Keratinocyte (primary cell): Measurements from ENCODE around the gene INO80. TPM values are rescaled to one million over a fixed set of nuclear protein-coding genes. Genes with fewer than 3 reads are reported as not detected.

Experiments
- DNase-seq: peaks from one replicate; pipeline ENCODE4 v3.0.0-alpha.2; 2011; ENCODE audit warnings: low read depth, missing footprints, low spot score
- FAIRE-seq: peaks from 2 replicates; lab custom pipeline; 2011; peaks lifted over from hg19 to GRCh38; lab: Jason Lieb, UNC
- H2AFZ ChIP-seq: 2 replicates; pipeline ENCODE4 v1.6.0; 2012; ENCODE audit warnings: low read length, control low read depth, inconsistent platforms; ENCODE audit not compliant: control insufficient read depth
- H3K27ac ChIP-seq: 2 replicates; pipeline ENCODE4 v1.5.1; 2011; ENCODE audit warnings: low read length; ENCODE audit not compliant: control insufficient read depth, insufficient read depth
- H3K27me3 ChIP-seq: 3 replicates; pipeline ENCODE4 v1.6.0; 2011; ENCODE audit warnings: low read length; ENCODE audit not compliant: control insufficient read depth, insufficient read depth; ENCODE audit errors: extremely low read depth
- H3K36me3 ChIP-seq, 2 experiments: 2 replicates in 1 of 2; 3 replicates in 1 of 2; pipeline ENCODE4 v1.5.1; 2011; ENCODE audit warnings: low read length in 2 of 2, mild to moderate bottlenecking in 1 of 2; ENCODE audit not compliant: control insufficient read depth in 2 of 2, insufficient read depth in 2 of 2; ENCODE audit errors: extremely low read depth in 1 of 2
- H3K4me1 ChIP-seq: 3 replicates; pipeline ENCODE4 v1.5.1; 2011; ENCODE audit warnings: low read length; ENCODE audit not compliant: control insufficient read depth, insufficient read depth; ENCODE audit errors: extremely low read depth
- H3K4me2 ChIP-seq: 3 replicates; pipeline ENCODE4 v1.6.0; 2011; ENCODE audit warnings: low read depth, low read length; ENCODE audit not compliant: control insufficient read depth, insufficient read depth; ENCODE audit errors: extremely low read depth
- H3K4me3 ChIP-seq, 3 experiments: fragments of 200-600 bp in 1 of 3; sonication (generic) in 1 of 3; 2 replicates in 2 of 3; 3 replicates in 1 of 3; pipeline ENCODE4 v1.5.1; 2011 to 2016; ENCODE audit warnings: low read length in 3 of 3, mild to moderate bottlenecking in 3 of 3, control low read depth in 2 of 3, inconsistent platforms in 1 of 3, low read depth in 1 of 3, mixed read lengths in 1 of 3, mixed run types in 1 of 3, moderate library complexity in 1 of 3; ENCODE audit not compliant: control insufficient read depth in 2 of 3, insufficient read depth in 2 of 3; ENCODE audit errors: extremely low read depth in 1 of 3
- H3K79me2 ChIP-seq: 2 replicates; pipeline ENCODE4 v1.6.0; 2012; ENCODE audit warnings: low read length; ENCODE audit not compliant: control insufficient read depth, insufficient read depth
- H3K9ac ChIP-seq: 3 replicates; pipeline ENCODE4 v1.6.0; 2011; ENCODE audit warnings: low read length; ENCODE audit not compliant: control insufficient read depth, insufficient read depth; ENCODE audit errors: extremely low read depth
- H3K9me1 ChIP-seq: 3 replicates; pipeline ENCODE4 v1.6.0; 2011; ENCODE audit warnings: low read length; ENCODE audit not compliant: control insufficient read depth, insufficient read depth; ENCODE audit errors: extremely low read depth
- H3K9me3 ChIP-seq: 2 replicates; pipeline ENCODE4 v1.5.1; 2012; ENCODE audit warnings: low read depth, low read length; ENCODE audit not compliant: control insufficient read depth
- H4K20me1 ChIP-seq: 3 replicates; pipeline ENCODE4 v1.6.0; 2011; ENCODE audit warnings: low read length; ENCODE audit not compliant: control insufficient read depth, insufficient read depth; ENCODE audit errors: extremely low read depth
- EZH2 ChIP-seq: IDR thresholded peaks from one replicate; pipeline ENCODE4 v1.6.1; 2012; ENCODE audit warnings: inconsistent platforms, mild to moderate bottlenecking, low read length, moderate library complexity
- dilution Hi-C: fragments of 300-500 bp; cut with MboI; formaldehyde crosslinking; loops from one replicate; pipeline ENCODE4 v1.7.0; 2020; ENCODE audit warnings: low sequenced_read_pairs; ENCODE audit not compliant: extremely low pct_ligation_motif_present
- polyA plus RNA-seq, 5 experiments: library from polyadenylated mRNA; depleted of rRNA in 3 of 5; stranded (reverse) in 3 of 5; stranded (forward) in 1 of 5; unstranded in 1 of 5; fragments of >200 nt; gene quantifications; 1 replicate in 1 of 5; 2 replicates in 3 of 5; 3 replicates in 1 of 5; pipeline versions ENCODE4 v1.2.1 to v1.2.3, GENCODE V29; 2011 to 2012; ENCODE audit warnings: missing spikeins in 2 of 5, low read depth in 1 of 5, low replicate concordance in 1 of 5
- TF ChIP-seq, protein P1 (sequence below), 3 experiments: IDR thresholded peaks in 1 of 3; conservative IDR thresholded peaks in 1 of 3; optimal IDR thresholded peaks in 1 of 3; 2 replicates in 2 of 3; 3 replicates in 1 of 3; pipeline versions ENCODE3 to v1.5.1; 2011; ENCODE audit warnings: low read length in 3 of 3, mild to moderate bottlenecking in 3 of 3, moderate library complexity in 2 of 3, control low read depth in 1 of 3, inconsistent platforms in 1 of 3; ENCODE audit not compliant: insufficient read depth in 2 of 3; ENCODE audit errors: extremely low read depth in 1 of 3

Gene INO80
- polyA plus RNA-seq, 1 donor (not counting 4 experiments of a cell fraction or from before 2014, with no cell fraction given), result 10.3 TPM

- TF ChIP-seq EZH2, result no peak
- TF ChIP-seq, protein P1, sequence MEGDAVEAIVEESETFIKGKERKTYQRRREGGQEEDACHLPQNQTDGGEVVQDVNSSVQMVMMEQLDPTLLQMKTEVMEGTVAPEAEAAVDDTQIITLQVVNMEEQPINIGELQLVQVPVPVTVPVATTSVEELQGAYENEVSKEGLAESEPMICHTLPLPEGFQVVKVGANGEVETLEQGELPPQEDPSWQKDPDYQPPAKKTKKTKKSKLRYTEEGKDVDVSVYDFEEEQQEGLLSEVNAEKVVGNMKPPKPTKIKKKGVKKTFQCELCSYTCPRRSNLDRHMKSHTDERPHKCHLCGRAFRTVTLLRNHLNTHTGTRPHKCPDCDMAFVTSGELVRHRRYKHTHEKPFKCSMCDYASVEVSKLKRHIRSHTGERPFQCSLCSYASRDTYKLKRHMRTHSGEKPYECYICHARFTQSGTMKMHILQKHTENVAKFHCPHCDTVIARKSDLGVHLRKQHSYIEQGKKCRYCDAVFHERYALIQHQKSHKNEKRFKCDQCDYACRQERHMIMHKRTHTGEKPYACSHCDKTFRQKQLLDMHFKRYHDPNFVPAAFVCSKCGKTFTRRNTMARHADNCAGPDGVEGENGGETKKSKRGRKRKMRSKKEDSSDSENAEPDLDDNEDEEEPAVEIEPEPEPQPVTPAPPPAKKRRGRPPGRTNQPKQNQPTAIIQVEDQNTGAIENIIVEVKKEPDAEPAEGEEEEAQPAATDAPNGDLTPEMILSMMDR (optimal IDR thresholded peaks at IDR 0.05 in 1 of 3, IDR thresholded peaks at IDR 0.05 in 1 of 3, conservative IDR thresholded peaks at IDR 0.05 in 1 of 3; ENCODE audit: extremely low read depth in 1 of 3, insufficient read depth in 2 of 3, low read length in 3 of 3), result no peak
- H3K9me3 ChIP-seq, result no peaks in the 10 kb centered on the region
- H3K9ac ChIP-seq, result no peak overlapping the region
- H3K36me3 ChIP-seq, result peaks cover 4 to 15% of the 10 kb centered on the region in 2 experiments
- no peak overlapping the region for H3K4me2 ChIP-seq
- peaks cover 3% of the 10 kb centered on the region for H4K20me1 ChIP-seq
- no peak overlapping the region for H3K4me3 ChIP-seq
- H2AFZ ChIP-seq, result no peak overlapping the region
- no peaks in the 10 kb centered on the region for H3K9me1 ChIP-seq
- H3K4me1 ChIP-seq, result peaks cover 13% of the 10 kb centered on the region
- H3K79me2 ChIP-seq, result no peaks in the 10 kb centered on the region
- dilution Hi-C loops, result no loop called here
- DNase-seq (no peak), FAIRE-seq (no peak)
- no peaks in the 10 kb centered on the region for H3K27me3 ChIP-seq
- no peak overlapping the region for H3K27ac ChIP-seq
Observed at GRCh38 chr15:40958146-40958545, 157.9 kb downstream of the INO80 start.

DNA sequence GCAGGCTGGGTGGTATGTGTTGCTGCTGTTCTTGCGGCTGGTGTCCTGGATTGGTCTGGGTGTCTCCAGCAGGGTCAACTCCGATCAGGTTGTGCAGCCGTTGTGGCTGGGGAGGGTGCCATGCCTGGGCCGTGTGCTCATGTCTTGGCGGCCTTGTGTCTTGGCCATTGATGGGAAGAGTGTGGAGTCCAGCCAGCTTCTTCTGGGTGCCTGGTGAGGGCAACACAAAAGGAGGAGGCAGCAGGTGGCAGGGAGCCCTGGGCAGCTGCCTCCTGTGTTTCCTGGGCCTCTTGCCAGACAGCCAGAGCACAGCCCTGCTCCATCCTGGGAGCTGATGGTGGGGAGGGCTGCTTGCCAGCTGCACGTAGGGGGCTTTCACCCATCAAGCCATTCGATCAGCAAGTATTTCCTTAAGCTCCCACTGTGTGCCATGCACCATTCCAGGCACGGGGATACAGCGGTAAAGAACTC, 158.5 kb downstream of the INO80 start:
- Histone ChIP-seq H3K9ac (no peak overlapping the region), H3K79me2 (no peaks in the 10 kb centered on the region), H3K27ac (no peak overlapping the region), H3K4me1 (peaks cover 13% of the 10 kb centered on the region), H3K4me3 (no peak overlapping the region), H3K9me3 (no peaks in the 10 kb centered on the region), H3K27me3 (no peaks in the 10 kb centered on the region), H2AFZ (no peak overlapping the region), H3K36me3 (peaks cover 4 to 15% of the 10 kb centered on the region in 2 experiments), H4K20me1 (peaks cover 3% of the 10 kb centered on the region), H3K4me2 (no peak overlapping the region), H3K9me1 (no peaks in the 10 kb centered on the region)
- FAIRE-seq (no peak), DNase-seq (no peak)
- dilution Hi-C loops, result no loop called here
- no peak for TF ChIP-seq EZH2
- TF ChIP-seq, protein P1 (optimal IDR thresholded peaks at IDR 0.05 in 1 of 3, IDR thresholded peaks at IDR 0.05 in 1 of 3, conservative IDR thresholded peaks at IDR 0.05 in 1 of 3; ENCODE audit: extremely low read depth in 1 of 3, insufficient read depth in 2 of 3, low read length in 3 of 3), result no peak
